K562 treated with DMSO at 1 percent for 4 hours (cell line): Measurements from ENCODE around the gene WDR5. TPM values are rescaled to one million over a fixed set of nuclear protein-coding genes. Genes with fewer than 3 reads are reported as not detected.

Experiments
- total RNA-seq: library from RNA; unstranded; fragments of 300-600 nt; gene quantifications from 2 replicates; pipeline ENCODE4 v1.2.3, GENCODE V29; 2022; ENCODE audit not compliant: insufficient read depth

WDR5 gene
- 30.5 and 31.0 TPM in 2 replicates for total RNA-seq

GRCh38 chr9:134135343-134136117 lies at the start of gene WDR5:
WDR5 (plus strand) TSS chr9:134136082; CDS start chr9:134139878, 3,796 bp downstream.

Other genes with a start within 250 kb of the WDR5 start
- gene VAV2, start 143.8 kb upstream of the WDR5 start, total RNA-seq: 0.18 and 0.33 TPM in 2 replicates
- gene BRD3OS, start 110.6 kb upstream of the WDR5 start, total RNA-seq: 2.8 and 3.9 TPM in 2 replicates
- gene BRD3, start 68.1 kb upstream of the WDR5 start, total RNA-seq: 12.7 and 19.9 TPM in 2 replicates
- not detected in 2 replicates for gene RNU6ATAC, start 28.5 kb downstream of the WDR5 start, total RNA-seq
- 14.2 and 18.9 TPM in 2 replicates for gene RXRA, start 190.4 kb downstream of the WDR5 start, total RNA-seq